AG09309 (cell line): ENCODE data around the gene CDK10.

ENCODE experiments used
- DNase-seq: peaks from one replicate; pipeline ENCODE4 v3.0.0-alpha.2; 2010; ENCODE audit warnings: low read depth
- H3K4me3 ChIP-seq: 2 replicates; pipeline ENCODE4 v1.5.1; 2011; ENCODE audit warnings: mild to moderate bottlenecking, low read depth, low read length, moderate library complexity; ENCODE audit not compliant: control insufficient read depth
- TF ChIP-seq, protein P1 (sequence below): IDR thresholded peaks from 2 replicates; pipeline ENCODE4 v1.5.1; 2011; ENCODE audit warnings: mild to moderate bottlenecking, low read depth, low read length, inconsistent platforms; ENCODE audit not compliant: insufficient read depth, control insufficient read depth; ENCODE audit errors: missing control alignments

The CDK10 gene

DNA sequence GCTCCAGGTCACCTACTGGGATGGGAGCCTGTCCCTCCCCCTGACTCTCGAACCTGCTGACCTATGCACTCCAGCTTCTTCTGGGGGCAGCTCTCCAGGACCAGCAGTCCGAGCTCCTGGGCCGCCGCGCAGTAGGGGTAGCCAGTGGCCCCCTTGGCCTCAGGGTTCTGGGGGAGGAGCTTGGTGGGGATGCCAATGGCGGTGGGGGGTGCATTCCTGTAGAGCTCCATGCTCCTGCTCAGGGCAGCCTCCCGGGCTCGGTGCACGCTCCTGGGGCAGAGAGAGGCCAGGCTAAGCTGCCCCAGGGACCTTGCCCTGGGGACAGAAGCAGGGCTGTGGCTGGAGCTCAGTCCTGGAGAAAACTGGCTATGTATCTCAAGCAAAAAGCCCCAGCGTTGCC is 22.7 kb downstream of the CDK10 start:
- TF ChIP-seq, protein P1, sequence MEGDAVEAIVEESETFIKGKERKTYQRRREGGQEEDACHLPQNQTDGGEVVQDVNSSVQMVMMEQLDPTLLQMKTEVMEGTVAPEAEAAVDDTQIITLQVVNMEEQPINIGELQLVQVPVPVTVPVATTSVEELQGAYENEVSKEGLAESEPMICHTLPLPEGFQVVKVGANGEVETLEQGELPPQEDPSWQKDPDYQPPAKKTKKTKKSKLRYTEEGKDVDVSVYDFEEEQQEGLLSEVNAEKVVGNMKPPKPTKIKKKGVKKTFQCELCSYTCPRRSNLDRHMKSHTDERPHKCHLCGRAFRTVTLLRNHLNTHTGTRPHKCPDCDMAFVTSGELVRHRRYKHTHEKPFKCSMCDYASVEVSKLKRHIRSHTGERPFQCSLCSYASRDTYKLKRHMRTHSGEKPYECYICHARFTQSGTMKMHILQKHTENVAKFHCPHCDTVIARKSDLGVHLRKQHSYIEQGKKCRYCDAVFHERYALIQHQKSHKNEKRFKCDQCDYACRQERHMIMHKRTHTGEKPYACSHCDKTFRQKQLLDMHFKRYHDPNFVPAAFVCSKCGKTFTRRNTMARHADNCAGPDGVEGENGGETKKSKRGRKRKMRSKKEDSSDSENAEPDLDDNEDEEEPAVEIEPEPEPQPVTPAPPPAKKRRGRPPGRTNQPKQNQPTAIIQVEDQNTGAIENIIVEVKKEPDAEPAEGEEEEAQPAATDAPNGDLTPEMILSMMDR = no peak
- H3K4me3 ChIP-seq = no peak overlapping the region
- no peak for DNase-seq

DNA sequence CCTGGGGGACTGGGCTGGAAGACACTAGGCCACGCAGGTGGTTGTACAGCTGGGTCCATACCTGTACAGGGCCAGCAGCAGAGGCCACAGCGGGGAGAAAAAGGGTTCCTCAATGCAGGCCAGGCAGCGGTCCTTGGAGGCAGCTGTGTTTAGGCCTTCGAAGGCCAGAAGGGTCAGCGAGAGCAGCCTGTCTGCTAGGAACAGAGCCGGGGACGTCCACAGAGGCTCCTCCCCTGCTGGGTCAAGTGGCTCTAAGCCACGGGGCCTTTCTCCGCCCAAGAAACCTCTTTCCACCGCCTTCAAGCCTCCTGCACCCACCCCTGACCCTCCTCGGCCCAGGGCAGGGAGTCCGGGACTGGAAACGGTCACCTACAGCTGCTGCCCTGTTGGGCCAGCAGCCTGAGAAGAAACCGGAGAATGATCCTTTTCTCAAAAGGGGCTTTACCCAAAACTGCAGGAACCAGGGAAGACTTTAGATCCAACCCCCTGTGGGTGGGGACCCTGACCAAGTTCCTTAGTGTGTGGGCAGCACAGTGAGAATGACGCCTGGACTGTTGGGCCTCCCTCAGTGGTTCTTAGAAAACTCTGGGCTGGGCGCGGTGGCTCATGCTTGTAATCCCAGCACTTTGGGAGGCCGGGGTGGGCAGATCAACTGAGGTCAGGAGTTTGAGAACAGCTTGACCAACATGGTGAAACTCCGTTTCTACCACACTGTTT is 23.4 kb downstream of the CDK10 start:
- TF ChIP-seq, protein P1 = no peak
- no peak for DNase-seq
- no peak overlapping the region for H3K4me3 ChIP-seq

DNA sequence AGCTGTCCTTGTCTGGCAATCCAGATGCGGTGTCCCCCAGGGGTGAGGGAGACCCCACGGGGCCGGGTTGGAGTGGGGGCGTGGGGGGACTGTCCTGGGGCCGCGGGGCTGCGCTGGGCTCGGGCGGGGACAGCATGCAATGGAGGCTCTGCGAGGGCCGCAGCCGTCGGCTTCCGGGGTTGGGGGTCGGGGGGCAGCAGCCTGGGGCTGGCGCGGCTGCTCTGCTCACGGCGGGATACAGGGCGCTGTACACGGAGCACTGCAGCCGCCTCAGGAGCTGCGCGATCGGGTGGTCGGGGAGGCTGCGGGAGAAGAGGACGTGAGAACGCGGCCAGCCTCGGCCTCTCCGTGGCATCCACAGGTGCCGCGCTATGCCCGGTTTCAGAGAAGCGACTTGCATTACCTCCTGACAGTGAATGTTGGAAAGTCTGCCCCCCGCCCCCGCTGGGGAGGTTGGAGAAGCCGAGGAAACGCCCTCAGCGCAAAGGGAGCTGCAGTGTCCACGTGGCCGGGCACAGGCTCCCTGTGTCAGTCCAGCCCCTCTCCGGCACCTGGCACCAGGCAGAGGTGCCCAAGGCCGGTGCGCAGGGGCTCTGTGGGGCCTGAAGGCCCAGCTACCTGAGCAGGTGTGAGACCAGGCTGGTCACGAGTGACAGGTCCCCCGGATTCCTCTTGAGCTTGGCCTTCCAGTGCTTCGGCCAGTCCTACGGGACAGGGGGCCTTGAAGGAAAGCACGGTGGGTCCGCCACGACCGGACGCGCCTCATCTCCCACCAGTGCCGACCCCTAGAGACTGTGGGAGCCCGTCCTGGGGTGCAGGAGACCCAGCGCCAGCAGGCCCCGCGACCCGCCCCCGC is 24.4 kb downstream of the CDK10 start:
- TF ChIP-seq, protein P1 = no peak
- DNase-seq = no peak
- H3K4me3 ChIP-seq = no peak overlapping the region

DNA sequence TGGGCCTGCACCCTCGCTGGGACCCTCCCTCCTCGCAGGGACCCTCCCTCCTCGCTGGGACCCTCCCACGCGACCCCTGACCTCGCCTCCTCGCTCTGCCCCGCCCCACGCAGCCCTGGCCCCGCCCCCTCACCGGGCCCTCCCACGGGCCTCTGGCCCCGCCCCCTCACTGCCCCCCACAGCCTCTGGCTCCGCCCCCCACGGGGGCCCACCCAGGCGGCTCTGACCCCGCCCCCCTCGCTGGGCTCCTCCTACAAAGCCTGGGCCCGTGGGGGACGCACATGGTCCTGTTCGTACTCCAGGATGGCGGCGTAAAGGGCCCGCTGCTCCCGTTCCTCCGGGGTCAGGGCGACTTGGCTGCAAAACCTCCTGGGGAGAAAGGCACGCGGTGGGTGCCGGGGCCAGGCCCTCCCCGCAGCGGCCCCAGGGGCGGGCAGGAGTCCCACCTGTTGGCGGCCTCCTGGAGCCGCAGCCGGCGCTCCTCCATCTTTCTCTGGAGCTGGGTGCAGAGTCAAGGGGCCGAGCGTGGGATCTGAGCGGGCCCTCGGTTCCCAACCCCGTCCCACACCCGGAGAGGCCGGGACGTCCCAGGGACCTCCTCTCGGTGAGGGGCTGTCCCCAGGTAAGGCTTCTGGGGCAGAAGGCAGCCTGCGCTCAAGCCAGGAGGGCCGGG is 25.2 kb downstream of the CDK10 start:
- DNase-seq = no peak
- TF ChIP-seq, protein P1 = no peak
- peak overlapping the region; percentile 42 for H3K4me3 ChIP-seq

DNA sequence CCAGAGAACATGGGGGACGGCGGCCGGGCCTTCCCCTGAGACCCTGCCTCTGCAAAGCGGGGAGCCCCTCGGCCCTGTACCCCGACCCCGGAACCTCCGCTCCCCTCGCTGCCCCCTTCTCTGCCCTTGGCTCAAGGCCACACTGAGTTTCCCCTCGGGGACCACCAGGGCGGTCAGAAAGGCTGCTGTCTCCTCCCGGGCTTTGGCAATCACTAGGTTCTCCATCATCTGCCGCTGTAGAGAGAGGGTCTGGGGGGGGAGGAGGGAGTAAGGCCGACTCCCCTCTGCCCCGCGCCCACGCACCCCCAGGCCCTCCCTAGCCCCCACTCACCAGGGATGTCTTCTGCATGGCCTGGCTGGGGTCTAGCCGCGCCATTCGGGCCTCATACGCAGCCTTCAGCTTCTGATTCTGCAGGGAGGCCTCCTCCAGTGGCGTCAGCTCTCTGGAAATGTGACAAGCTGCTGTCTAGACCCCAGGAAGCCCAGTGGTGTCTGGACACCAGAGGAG is 25.8 kb downstream of the CDK10 start:
- peak overlapping the region; percentile 42 for H3K4me3 ChIP-seq
- DNase-seq = no peak
- TF ChIP-seq, protein P1 = no peak

DNA sequence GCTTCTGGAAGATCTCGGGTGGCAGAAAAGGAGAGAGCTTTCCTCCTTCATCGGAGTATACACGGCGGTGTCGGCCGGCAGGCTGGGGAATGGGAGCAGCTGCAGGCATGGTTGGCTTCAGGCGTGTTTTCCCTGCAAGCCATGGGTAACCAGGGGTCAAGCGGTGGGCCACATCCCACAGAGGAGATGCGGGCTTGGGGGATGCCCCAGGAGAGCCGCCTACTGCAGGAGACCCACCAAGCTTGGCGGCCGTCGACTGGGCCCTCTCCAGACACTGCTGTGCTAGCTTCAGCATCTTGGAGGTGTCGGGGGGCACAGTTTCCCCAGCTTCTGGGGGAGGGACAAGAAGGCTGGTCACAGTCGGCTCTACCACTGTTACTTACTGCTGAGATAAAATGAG is 30.0 kb downstream of the CDK10 start:
- no peak for DNase-seq
- TF ChIP-seq, protein P1 = no peak
- H3K4me3 ChIP-seq = no peak overlapping the region
